Measurements from ENCODE around the gene TPP1.

TPP1 gene

GRCh38 chr11:6611092-6611962 lies 7.9 kb downstream of the TPP1 start:
- DNase-seq: peak; percentile 24

- peak; percentile 1 for DNase-seq
Observed at GRCh38 chr11:6610591-6610990, 8.6 kb downstream of the TPP1 start.

- DNase-seq: peak; percentile 0
Observed at GRCh38 chr11:6609502-6610015, 9.7 kb downstream of the TPP1 start.

GRCh38 chr11:6608726-6609501 lies 10.3 kb downstream of the TPP1 start:
- peak; percentile 1 for DNase-seq

- DNase-seq: peak; percentile 1
Observed at GRCh38 chr11:6608011-6608410, 11.2 kb downstream of the TPP1 start.

GRCh38 chr11:6607190-6607795 lies 11.9 kb downstream of the TPP1 start:
- DNase-seq: peak; percentile 0

GRCh38 chr11:6606471-6607189 lies 12.6 kb downstream of the TPP1 start:
- DNase-seq: peak; percentile 50

GRCh38 chr11:6604790-6605189 lies 14.4 kb downstream of the TPP1 start:
- DNase-seq: no peak

GRCh38 chr11:6604081-6604626 lies 15.1 kb downstream of the TPP1 start:
- DNase-seq: peak; percentile 54

GRCh38 chr11:6603287-6604080 lies 15.7 kb downstream of the TPP1 start, which contains the start of the genes ILK and RRP8:
Gene ILK (plus strand): TSS chr11:6603774. CDS start chr11:6604272, 498 bp downstream.
Gene RRP8 (minus strand): TSS chr11:6603616. CDS start chr11:6603502, 114 bp downstream.
- DNase-seq: peak; percentile 89

GRCh38 chr11:6602096-6602940 lies 16.9 kb downstream of the TPP1 start:
- no peak for DNase-seq

GRCh38 chr11:6601041-6601461 lies 18.2 kb downstream of the TPP1 start:
- DNase-seq: no peak

- DNase-seq: no peak
Observed at GRCh38 chr11:6599881-6600390, 19.3 kb downstream of the TPP1 start.

- DNase-seq: no peak
Observed at GRCh38 chr11:6599449-6599848, 19.8 kb downstream of the TPP1 start.

GRCh38 chr11:6598555-6598954 lies 20.7 kb downstream of the TPP1 start:
- no peak for DNase-seq

- no peak for DNase-seq
Observed at GRCh38 chr11:6596239-6596877, 22.9 kb downstream of the TPP1 start.

GRCh38 chr11:6594142-6594768 lies 25.0 kb downstream of the TPP1 start:
- no peak for DNase-seq

GRCh38 chr11:6588018-6588417 lies 31.2 kb downstream of the TPP1 start:
- DNase-seq: no peak

- DNase-seq: no peak
Observed at GRCh38 chr11:6587360-6587953, 31.8 kb downstream of the TPP1 start.
